ENCODE results near the gene ASB2. TPM values are rescaled to one million over a fixed set of nuclear protein-coding genes. Genes with fewer than 3 reads are reported as not detected.

The ASB2 gene
- total RNA-seq, 2 donors from 2014 or later: 0.11 TPM; not detected in 1

GRCh38 chr14:93974833-93975232 lies 1.5 kb downstream of the ASB2 start:
- Histone ChIP-seq H3K9me3 (ENCODE audit: control insufficient read depth, low read length) (no peaks in the 10 kb centered on the region), H3K9ac (ENCODE audit: extremely low read depth, low read length, poor library complexity, severe bottlenecking) (no peak overlapping the region), H3K4me1 (ENCODE audit: control insufficient read depth, insufficient read depth, low read length) (no peaks in the 10 kb centered on the region), H3K4me3 (ENCODE audit: low read length) (no peak overlapping the region), H3K36me3 (ENCODE audit: control insufficient read depth, insufficient read depth, low read length) (no peaks in the 10 kb centered on the region), H3K27me3 (ENCODE audit: control insufficient read depth, insufficient read depth, low read length, poor library complexity, severe bottlenecking) (no peaks in the 10 kb centered on the region), H3K27ac (ENCODE audit: low read depth, low read length) (no peak overlapping the region)
- 90 to 97% methylated on average over 4 to 12 of the region's 12 CpGs for WGBS, 2 experiments (ENCODE audit: insufficient coverage in 1 of 2, insufficient read length in 1 of 2)
- Mint-ChIP-seq H3K36me3 (ENCODE audit: low read depth) (no peaks in the 10 kb centered on the region), H3K4me3 (no peak overlapping the region), H3K4me1 (no peaks in the 10 kb centered on the region), H3K27ac (no peak overlapping the region), H3K9me3 (no peaks in the 10 kb centered on the region), H3K27me3 (ENCODE audit: insufficient read depth) (peaks cover 5% of the 10 kb centered on the region)
- TF ChIP-seq, protein P1, sequence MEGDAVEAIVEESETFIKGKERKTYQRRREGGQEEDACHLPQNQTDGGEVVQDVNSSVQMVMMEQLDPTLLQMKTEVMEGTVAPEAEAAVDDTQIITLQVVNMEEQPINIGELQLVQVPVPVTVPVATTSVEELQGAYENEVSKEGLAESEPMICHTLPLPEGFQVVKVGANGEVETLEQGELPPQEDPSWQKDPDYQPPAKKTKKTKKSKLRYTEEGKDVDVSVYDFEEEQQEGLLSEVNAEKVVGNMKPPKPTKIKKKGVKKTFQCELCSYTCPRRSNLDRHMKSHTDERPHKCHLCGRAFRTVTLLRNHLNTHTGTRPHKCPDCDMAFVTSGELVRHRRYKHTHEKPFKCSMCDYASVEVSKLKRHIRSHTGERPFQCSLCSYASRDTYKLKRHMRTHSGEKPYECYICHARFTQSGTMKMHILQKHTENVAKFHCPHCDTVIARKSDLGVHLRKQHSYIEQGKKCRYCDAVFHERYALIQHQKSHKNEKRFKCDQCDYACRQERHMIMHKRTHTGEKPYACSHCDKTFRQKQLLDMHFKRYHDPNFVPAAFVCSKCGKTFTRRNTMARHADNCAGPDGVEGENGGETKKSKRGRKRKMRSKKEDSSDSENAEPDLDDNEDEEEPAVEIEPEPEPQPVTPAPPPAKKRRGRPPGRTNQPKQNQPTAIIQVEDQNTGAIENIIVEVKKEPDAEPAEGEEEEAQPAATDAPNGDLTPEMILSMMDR (conservative IDR thresholded peaks at IDR 0.05): no peak
- no peak for DNase-seq

- no peak overlapping the region for H3K9ac ChIP-seq (ENCODE audit: extremely low read depth, low read length, poor library complexity, severe bottlenecking)
- H3K27me3 ChIP-seq (ENCODE audit: control insufficient read depth, insufficient read depth, low read length, poor library complexity, severe bottlenecking): no peaks in the 10 kb centered on the region
- Mint-ChIP-seq H3K4me1 (no peaks in the 10 kb centered on the region), H3K9me3 (no peaks in the 10 kb centered on the region), H3K27me3 (ENCODE audit: insufficient read depth) (peaks cover 5% of the 10 kb centered on the region), H3K36me3 (ENCODE audit: low read depth) (no peaks in the 10 kb centered on the region), H3K4me3 (no peak overlapping the region), H3K27ac (no peak overlapping the region)
- no peak overlapping the region for H3K27ac ChIP-seq (ENCODE audit: low read depth, low read length)
- H3K4me3 ChIP-seq (ENCODE audit: low read length): no peak overlapping the region
- no peaks in the 10 kb centered on the region for H3K9me3 ChIP-seq (ENCODE audit: control insufficient read depth, low read length)
- H3K4me1 ChIP-seq (ENCODE audit: control insufficient read depth, insufficient read depth, low read length): no peaks in the 10 kb centered on the region
- 91 to 96% methylated on average over 5 to 6 of the region's 6 CpGs for WGBS, 2 experiments (ENCODE audit: insufficient coverage in 1 of 2, insufficient read length in 1 of 2)
- TF ChIP-seq, protein P1 (conservative IDR thresholded peaks at IDR 0.05): no peak
- DNase-seq: no peak
- no peaks in the 10 kb centered on the region for H3K36me3 ChIP-seq (ENCODE audit: control insufficient read depth, insufficient read depth, low read length)
Observed at GRCh38 chr14:93974299-93974698, 2.1 kb downstream of the ASB2 start.

GRCh38 chr14:93973607-93974006 lies 2.8 kb downstream of the ASB2 start:
- no peak overlapping the region for H3K27ac ChIP-seq (ENCODE audit: low read depth, low read length)
- TF ChIP-seq, protein P1 (conservative IDR thresholded peaks at IDR 0.05): no peak
- no peaks in the 10 kb centered on the region for H3K4me1 Mint-ChIP-seq

More at GRCh38 chr14:93973607-93974006, 2.8 kb downstream of the ASB2 start:
- 87 to 100% methylated on average over 2 to 6 of the region's 6 CpGs for WGBS, 2 experiments (ENCODE audit: insufficient coverage in 1 of 2, insufficient read length in 1 of 2)
- Histone ChIP-seq H3K9me3 (ENCODE audit: control insufficient read depth, low read length) (no peaks in the 10 kb centered on the region), H3K4me3 (ENCODE audit: low read length) (no peak overlapping the region), H3K4me1 (ENCODE audit: control insufficient read depth, insufficient read depth, low read length) (no peaks in the 10 kb centered on the region), H3K36me3 (ENCODE audit: control insufficient read depth, insufficient read depth, low read length) (no peaks in the 10 kb centered on the region), H3K27me3 (ENCODE audit: control insufficient read depth, insufficient read depth, low read length, poor library complexity, severe bottlenecking) (no peaks in the 10 kb centered on the region), H3K9ac (ENCODE audit: extremely low read depth, low read length, poor library complexity, severe bottlenecking) (no peak overlapping the region)
- Mint-ChIP-seq H3K27ac (no peak overlapping the region), H3K4me3 (no peak overlapping the region), H3K9me3 (no peaks in the 10 kb centered on the region), H3K36me3 (ENCODE audit: low read depth) (no peaks in the 10 kb centered on the region), H3K27me3 (ENCODE audit: insufficient read depth) (peaks cover 9% of the 10 kb centered on the region)
- DNase-seq: no peak
